ENCODE results near the gene TCF7L1. TPM values are rescaled to one million over a fixed set of nuclear protein-coding genes. Genes with fewer than 3 reads are reported as not detected.

TCF7L1 gene
- total RNA-seq, 2 experiments from 2014 or later, result not detected

DNA sequence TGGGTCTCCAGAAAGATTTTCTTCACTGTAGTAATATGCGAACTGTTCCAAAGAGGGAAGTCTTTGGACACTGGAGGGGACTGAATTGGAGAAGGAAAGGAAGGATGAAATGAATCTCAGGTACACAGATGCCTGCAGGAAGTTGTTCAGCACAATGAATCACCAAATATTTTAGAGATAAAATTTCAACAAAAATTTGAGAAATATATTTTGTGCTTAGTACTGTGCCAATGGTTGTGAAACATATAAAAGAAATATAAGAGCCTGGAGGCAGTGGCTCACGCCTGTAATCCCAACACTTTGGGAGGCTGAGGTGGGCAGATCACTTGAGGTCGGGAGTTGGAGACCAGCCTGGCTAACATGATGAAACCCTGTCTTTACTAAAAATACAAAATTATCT is 224.5 kb downstream of the TCF7L1 start:
- POLR2A ChIA-PET, result interaction anchor here (2.4 kb wide), 1 partner anchor 9 kb away, joined by 9 read pairs; no protein-coding TSS in a partner anchor
- peaks cover 25% of the 10 kb centered on the region for H3K36me3 Mint-ChIP-seq

More for the DNA sequence above, 224.5 kb downstream of the TCF7L1 start:
- DNase-seq, result no peak
- no peaks in the 10 kb centered on the region for H3K9me3 Mint-ChIP-seq
- no peak overlapping the region for H3K27ac Mint-ChIP-seq
- H3K4me3 Mint-ChIP-seq, result no peak overlapping the region
- no peaks in the 10 kb centered on the region for H3K27me3 Mint-ChIP-seq
- ATAC-seq (ENCODE audit: low read depth), result no peak
- peaks cover 25% of the 10 kb centered on the region for H3K4me1 Mint-ChIP-seq

Other genes starting within 250 kb of the TCF7L1 start
- gene TMSB10, start 227.7 kb upstream of the TCF7L1 start, total RNA-seq, result 1,000 to 10,000 TPM; 4,217 to 4,653 TPM
- gene KCMF1, start 162.2 kb upstream of the TCF7L1 start, total RNA-seq, result 10 to 100 TPM; 79.3 to 81.0 TPM
- gene TGOLN2, start 194.6 kb downstream of the TCF7L1 start, total RNA-seq, result 100 to 1,000 TPM; 144 to 148 TPM
- gene RETSAT, start 221.1 kb downstream of the TCF7L1 start, total RNA-seq, result 10 to 100 TPM; 28.8 to 29.7 TPM
- 10 to 100 TPM; 23.1 to 26.4 TPM for gene ELMOD3, start 221.4 kb downstream of the TCF7L1 start, total RNA-seq